GM10847 (cell line): ENCODE results near the gene CSRNP2.

ENCODE experiments used
- POLR2A ChIP-seq: IDR thresholded peaks from 2 replicates; pipeline ENCODE4 v1.6.1; 2011; ENCODE audit not compliant: insufficient read length; ENCODE audit errors: extremely low read depth

Gene CSRNP2

GRCh38 chr12:51086933-51087332, 3.5 kb upstream of the CSRNP2 start:
- no peak for TF ChIP-seq POLR2A

DNA sequence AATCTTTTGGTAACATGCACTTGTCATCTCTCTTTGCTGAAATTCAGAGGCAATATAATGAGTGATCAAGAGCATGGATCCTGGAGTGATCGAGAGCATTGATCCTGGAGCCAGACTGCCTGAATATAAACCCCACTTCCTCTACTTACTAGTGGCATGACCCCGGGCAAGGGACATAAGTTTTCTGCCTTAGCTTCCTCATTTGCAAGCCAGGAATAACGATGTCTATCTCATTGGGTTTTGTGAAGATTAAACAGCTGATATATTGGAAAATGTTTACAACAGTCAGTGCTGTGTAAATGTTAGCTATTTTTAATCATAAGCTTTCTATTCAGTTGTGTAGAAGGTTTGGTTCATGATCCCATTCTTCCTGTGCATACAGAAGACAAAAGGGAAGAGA, 2.4 kb upstream of the CSRNP2 start:
- TF ChIP-seq POLR2A = no peak

- no peak for TF ChIP-seq POLR2A
These were observed 753 bp downstream of the CSRNP2 start for GRCh38 chr12:51082561-51083125.

GRCh38 chr12:51081421-51081820, 2.0 kb downstream of the CSRNP2 start:
- TF ChIP-seq POLR2A = no peak

DNA sequence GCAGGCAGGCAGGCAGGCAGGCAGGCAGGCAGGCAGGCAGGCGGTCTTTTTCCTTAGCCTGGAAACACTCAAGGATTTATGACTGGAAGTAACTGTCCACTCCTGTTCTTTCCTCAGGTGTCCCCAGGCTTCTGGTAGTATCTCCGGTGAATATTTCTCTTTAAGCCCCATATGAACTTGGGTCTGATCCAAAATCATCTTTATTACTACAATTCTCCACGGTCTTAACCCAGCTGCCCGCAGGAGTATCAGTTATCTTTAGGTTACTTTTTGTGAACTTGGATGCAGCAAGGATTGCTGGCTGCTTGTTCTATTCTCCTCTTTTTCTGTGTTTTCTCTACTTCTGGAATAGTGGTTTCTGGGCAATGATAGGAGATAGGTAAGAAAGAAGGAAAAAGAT, 3.3 kb downstream of the CSRNP2 start:
- no peak for TF ChIP-seq POLR2A

- no peak for TF ChIP-seq POLR2A
These were observed 5.5 kb downstream of the CSRNP2 start for GRCh38 chr12:51077930-51078329.

DNA sequence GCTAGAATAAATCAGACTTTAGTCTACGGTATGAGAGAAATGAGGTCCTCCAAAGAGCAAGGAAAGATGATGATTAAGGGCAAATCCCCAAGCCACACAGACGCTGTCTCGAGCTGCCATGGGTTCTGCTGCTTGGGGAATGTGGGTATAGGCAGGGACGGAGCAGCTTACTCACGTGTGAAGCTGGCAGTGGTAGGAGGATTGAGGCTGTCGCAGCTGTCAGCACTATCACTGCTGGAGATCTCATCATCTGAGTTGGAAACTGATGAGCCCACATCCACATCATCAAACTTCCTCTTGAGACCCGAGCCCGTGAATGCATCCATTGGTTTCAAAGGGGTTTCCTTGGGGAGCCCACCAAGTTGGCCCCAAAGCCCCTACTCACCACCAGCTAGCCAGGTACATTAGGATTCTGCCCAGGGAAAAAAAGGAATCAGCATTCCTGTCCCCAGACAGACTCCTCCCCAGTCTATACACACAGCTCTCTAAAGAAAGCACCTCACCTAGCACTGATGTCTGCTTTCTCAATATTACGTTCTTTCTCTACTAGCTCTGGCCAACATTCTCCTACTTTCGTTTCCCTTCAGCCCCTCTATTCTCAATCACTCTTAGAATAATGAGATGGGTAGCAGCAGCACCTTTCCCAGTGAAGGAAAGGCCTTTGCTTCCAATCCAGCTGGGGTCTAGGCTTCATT, 7.0 kb downstream of the CSRNP2 start:
- TF ChIP-seq POLR2A = no peak

- no peak for TF ChIP-seq POLR2A
These were observed 8.0 kb downstream of the CSRNP2 start for GRCh38 chr12:51075390-51075789.

- TF ChIP-seq POLR2A = no peak
These were observed 11.7 kb downstream of the CSRNP2 start for GRCh38 chr12:51071663-51072062.

DNA sequence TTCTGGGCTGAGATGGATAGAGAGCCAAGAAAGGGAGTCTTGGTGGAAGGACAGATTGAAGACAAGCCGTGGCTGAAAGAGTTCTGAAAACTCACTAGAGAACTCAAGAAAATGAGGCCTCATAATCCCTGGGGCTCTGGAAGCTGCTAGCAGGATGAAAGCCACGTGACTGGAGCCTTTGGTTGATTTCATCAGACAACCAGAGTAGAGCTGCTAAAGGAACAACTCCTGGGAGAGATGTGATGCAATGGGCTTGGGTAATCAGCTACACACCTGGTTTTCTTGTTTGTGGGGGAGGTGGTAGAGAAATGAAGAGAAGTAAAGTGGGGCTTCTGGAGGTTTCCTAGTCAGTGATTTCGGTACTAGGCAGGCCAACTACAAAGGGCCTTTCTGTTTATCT, 13.4 kb downstream of the CSRNP2 start:
- TF ChIP-seq POLR2A = no peak

- no peak for TF ChIP-seq POLR2A
These were observed 15.6 kb downstream of the CSRNP2 start for GRCh38 chr12:51067771-51068170.

- TF ChIP-seq POLR2A = no peak
These were observed 16.2 kb downstream of the CSRNP2 start for GRCh38 chr12:51067229-51067628.

GRCh38 chr12:51065530-51065929, 17.9 kb downstream of the CSRNP2 start:
- no peak for TF ChIP-seq POLR2A

DNA sequence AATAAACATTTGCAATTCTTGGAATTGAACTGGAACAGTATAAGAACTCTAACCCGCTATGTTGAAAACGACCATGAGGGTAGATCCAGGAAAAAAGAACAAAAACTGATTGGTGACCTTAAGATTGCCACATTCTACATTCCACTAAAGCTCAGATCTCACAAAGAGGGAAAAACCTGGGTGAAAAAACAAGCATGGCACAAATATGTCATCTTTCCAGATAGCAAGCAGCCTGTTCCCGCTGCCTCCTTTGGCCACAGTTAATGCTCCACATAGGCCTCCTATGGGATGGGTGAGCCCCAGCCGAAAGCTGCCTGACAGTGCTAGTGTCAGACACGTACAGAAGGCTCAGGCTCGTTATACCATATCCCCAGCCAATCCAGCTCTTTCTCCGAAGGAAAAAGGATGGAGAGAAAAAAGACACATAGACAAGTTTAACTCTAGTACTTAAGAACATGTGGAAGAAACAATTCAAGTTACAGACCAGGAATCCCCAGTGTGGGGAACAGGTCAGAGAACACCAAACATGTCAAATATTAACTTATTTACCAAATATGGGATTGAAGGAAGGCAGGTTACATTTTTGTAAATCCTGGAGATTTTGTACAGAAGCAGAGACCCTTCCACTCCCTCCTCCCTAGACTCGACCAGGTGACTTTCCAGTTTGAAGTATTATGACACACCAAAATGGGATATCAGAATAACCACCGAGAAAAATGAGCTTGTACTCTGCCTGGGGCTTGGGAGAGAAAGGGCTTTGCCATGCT, 20.6 kb downstream of the CSRNP2 start:
- TF ChIP-seq POLR2A = no peak

- no peak for TF ChIP-seq POLR2A
These were observed 24.3 kb downstream of the CSRNP2 start for GRCh38 chr12:51059086-51059485.

- TF ChIP-seq POLR2A = no peak
These were observed 27.2 kb downstream of the CSRNP2 start for GRCh38 chr12:51056242-51056641.
